Stimulated activated CD4-positive, alpha-beta T cell treated with anti-CD3 and anti-CD28 coated beads, Interleukin-2, amount 100 ng/mL, for 48 hours (primary cell): Measurements from ENCODE around the gene PHF5A.
"Not testable (repeated sequence)": the region's sequence is repeated elsewhere in the genome, so short reads cannot be mapped to it uniquely, and the experiment has no call there.

Experiments
- DNase-seq, 2 donors: peaks; one replicate each; pipeline ENCODE4 v3.0.0-alpha.2; 2020

Gene PHF5A

DNA sequence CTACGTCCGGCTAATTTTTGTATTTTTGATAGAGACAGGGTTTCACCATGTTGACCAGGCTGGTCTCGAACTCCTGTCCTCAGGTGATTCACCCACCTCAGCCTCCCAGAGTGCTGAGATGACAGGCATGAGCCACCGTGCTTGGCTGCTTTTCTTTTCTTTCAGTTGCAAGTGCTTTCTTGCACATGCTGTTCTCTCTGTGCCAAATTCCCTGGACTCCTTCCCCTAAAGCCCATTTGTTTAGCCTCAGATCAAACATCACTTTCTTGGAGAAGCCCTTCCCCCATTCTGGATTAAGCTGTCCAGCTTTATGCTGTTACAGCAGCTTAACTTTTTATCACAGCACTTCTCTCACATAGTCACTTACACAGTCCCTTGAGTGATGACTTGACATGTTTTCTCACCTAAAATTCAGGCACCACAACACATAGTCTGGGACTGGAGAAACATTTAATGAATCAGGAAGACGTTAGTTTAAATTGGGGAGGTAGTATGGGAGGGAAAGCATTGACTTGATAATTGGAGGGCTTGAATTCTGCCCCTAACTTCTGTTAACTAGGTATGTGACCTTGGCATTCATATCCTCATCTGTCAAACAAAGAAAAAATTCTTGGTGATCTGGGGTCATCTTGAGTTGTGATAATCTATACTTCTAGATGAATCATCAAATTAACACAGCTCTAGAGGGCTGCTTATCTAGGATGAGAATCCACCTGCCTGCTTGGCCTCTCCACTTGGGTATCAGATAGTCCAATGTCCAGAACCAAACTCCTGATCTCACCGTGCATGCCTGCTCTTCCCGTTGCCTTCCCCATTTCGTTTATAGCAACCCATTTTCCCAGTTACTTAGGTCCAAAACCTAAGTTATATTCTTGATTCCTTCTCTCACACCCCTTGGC, 18.8 kb upstream of the PHF5A start:
- DNase-seq = no peak

DNA sequence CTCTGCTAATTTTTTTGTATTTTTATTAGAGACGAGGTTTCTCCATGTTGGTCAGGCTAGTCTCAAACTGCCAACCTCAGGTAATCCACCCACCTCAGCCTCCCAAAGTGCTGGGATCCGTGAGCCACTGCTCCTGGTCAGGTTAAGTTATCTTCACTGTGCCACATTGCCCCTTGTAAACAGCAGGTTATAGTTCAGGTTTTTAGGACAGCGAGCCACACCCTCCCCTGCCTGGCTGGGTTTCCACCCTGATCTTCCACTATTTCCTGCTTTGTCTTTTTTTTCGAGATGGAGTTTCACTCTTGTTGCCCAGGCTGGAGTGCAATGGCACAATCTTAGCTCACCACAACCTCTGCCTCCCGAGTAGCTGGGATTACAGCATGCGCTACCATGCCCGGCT, 16.5 kb upstream of the PHF5A start:
- DNase-seq = no peak

DNA sequence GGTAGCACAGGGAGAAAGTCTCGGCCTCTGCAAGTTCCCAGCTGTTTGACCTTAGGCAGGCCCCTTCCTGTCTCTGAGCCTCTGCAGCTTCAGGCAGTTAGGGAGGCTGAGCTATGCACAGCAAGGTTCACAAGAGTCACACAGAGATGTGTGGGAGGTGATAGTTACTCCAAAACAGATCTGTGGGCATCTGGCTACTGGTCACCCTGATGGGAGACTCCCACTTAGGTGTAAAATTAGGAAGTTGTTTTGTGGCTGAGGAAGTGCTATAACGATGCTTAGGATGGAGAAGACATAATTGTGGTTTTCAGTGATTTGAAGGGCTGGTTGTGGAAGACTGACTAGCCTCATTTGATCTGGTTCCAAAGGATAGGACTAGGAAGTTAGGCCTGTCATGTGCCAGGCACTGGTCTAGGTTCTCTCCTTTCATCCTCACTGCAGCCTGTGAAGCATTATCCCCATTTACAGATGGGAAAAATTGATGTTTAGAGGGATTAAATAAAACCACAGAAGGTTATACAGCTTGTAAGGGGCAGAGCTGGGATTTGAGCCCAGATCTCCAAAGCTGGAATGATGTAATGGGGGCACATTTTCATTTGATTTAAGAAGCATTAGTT, 13.9 kb upstream of the PHF5A start:
- DNase-seq = no peak

- DNase-seq = no peak
Measured at GRCh38 chr22:41481925-41482318, 13.4 kb upstream of the PHF5A start.

- DNase-seq = no peak
Measured at GRCh38 chr22:41481131-41481830, 12.8 kb upstream of the PHF5A start.

DNA sequence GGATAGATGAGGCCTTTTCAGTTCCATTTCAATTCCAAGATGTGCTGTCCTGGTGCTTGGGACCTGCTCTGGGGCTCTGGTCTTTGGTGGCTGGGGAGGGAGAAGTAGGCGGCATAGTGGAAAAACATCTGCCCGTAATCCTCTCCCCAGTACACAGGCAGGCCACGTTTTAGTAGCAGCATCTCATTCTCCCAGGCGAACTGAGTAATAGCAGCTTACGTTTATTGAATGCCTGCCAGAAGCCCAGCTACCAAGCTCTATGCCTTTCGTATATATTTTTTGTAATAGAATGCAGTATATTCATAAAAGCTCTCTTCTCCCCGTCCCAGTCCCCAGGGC, 11.9 kb upstream of the PHF5A start:
- DNase-seq = no peak

DNA sequence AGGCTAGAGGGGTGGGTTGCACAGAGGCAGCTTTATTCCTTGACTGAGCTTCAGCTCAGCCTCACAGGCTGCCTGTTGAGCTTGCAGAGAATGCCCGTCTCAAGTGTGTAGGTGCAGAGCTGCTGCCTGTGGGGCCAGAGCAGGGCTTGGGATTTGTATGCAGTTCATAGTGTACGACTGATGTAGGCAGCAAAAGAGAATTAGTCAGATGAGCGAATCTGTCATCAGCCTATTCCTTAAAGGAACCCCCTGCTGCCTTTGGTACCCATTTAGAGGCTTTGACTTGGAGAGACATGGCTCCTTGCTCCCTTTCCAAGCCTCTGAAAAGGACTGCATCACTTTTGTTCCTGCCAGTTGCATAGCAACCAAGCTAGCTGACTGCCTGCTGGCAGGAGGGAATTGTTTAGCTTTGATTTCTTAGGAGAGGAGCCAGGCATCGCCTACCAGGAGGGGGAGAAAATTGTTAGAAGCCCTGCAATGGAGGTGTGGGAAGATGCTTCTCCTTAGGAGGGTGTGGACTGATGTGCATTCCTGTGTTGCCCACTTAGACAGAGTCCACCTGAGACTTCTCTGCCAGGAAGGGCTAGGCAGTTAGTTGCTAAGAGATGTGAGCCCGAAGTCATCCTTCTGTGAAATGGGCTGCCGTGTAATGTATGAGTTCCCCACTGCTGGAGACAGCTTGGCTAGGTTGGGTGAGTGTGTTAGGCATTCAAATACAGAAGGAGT, 11.3 kb upstream of the PHF5A start:
- DNase-seq = no peak

GRCh38 chr22:41478891-41479521, 10.5 kb upstream of the PHF5A start:
- DNase-seq = no peak

- DNase-seq = no peak
Measured at GRCh38 chr22:41478473-41478872, 10.0 kb upstream of the PHF5A start.

DNA sequence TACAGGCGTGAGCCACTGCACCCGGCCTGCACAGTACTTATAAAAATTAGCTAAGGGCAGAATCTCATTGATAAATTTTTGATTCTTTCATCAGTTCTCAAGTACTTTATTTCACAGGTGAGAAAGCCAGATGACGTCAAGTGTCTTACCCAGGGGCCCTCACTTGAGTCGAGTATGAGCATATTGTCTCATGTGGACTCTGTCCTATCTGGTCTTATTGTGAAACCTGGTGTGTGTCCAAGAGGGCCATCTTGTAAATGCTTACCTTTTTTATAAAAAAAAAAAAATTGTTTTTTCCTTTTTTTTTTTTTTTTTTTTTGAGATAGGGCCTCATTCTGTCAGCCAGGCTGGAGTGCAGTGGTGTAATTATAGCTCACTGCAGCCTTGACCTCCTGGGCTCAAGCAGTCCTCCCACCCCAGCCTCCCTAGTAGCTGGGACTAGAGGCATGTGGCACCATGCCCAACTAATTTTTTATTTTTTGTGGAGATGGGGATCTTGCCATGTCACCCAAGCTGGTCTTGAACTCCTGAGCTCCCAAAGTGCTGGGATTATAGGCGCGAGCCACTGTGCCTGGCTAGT, 6.5 kb upstream of the PHF5A start:
- no peak for DNase-seq

DNA sequence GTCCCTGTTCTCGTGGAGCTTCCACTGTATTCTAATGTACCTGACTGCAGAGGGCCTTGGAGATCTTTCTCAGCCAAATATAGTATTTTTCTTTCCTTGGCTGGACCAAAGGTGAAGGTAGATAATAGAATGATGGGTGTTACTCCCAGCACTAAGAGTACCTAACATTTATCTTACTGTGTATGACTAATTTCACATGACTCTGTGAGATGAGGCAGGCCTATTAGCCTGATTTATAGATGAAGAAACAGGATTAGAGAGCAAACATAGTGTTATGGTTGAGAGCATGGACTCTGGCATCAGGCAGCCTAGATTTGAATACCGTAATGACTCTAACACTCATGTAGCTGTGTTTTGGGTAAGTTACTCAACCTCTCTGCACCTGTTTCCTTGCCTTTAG, 3.1 kb upstream of the PHF5A start:
- DNase-seq = no peak

GRCh38 chr22:41470886-41471285, 2.4 kb upstream of the PHF5A start:
- DNase-seq = no peak

DNA sequence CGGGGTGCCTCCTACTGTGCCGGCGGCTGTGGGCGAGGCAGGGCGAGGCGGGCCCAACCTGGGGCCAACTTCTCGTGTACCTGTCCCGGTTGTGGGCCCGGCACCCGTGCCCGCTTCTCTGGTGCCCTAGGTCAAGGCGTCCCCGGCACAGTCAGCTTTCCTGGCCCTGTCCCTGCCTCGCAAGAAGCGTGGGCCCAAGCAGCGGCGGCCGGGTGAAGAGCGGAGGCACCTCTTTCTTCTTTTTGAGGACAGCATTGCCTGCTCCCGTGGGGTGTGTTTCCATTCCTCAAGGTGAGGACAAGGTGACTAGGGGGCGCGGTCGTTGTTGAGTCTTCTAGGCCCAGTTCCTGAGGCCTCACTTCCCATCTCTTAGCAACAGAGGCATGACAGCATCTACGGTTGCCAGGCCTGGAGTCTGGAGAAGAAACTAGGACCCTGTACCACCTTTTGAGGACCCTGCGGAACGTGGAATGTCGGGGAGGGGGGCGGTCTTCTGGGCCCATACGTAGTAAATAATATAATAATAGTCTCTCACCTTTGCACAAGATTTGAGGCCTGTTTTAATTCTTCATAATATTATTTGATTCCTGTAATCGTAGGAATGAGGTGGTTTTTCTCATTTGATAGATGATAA, 843 bp upstream of the PHF5A start:
- DNase-seq = peak in 1 of 2 donors; percentile 21

DNA sequence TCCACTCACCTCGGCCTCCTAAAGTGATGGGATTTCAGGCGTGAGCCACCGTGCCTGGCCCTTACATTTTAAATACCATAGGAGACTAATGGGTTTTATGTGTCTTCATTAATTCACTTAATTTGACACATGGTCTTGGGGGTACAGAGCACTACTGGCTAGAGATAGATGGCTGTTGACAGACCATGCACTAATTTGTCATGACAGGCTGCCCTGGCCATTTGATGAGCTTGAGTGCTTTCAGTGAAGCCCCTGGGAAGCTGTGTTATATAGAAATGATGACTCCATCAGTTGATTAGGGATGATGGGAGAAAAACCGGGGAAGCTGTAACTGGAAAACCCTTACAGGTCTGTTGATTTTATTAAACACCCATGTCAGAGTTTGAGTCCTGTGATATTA, 6.6 kb downstream of the PHF5A start:
- no peak for DNase-seq

DNA sequence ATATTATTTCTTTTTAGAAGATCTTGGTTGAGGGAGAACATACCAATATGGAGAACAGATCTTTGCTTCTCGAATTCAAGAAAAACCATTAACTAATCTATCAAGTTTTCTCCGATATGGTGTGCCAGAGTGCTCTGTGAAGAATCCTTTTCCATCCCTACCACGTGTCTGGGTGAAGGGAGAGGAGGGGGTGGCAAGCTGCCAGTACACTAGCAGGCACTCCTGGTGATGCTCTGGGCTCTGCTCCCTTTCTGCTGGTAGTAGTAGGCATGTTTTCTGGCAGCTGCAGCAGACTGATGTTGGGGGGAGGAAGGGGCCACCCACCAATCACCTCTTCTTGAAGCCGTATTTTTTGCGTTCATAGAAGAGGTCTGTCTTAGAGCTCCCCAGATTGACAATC, 8.4 kb downstream of the PHF5A start:
- not testable (repeated sequence) for DNase-seq

DNA sequence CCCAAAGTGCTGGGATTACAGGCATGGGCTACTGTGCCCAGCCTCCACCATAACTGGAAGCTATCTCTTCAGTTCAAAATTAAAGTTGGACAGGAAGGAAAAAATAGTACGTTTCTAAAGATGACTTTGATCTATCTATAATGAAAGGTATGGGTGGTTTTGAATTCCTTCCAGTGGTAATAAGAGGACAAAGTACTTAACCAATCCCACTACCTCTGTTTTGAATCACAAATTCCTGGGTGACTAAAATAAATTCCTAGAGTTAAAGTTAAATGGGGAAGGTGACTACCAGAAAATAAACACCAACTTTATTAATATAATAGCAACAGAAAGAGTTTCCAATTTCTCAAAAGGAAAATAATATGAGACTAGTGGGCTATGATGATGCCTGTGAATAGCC, 9.1 kb downstream of the PHF5A start:
- no peak for DNase-seq

DNA sequence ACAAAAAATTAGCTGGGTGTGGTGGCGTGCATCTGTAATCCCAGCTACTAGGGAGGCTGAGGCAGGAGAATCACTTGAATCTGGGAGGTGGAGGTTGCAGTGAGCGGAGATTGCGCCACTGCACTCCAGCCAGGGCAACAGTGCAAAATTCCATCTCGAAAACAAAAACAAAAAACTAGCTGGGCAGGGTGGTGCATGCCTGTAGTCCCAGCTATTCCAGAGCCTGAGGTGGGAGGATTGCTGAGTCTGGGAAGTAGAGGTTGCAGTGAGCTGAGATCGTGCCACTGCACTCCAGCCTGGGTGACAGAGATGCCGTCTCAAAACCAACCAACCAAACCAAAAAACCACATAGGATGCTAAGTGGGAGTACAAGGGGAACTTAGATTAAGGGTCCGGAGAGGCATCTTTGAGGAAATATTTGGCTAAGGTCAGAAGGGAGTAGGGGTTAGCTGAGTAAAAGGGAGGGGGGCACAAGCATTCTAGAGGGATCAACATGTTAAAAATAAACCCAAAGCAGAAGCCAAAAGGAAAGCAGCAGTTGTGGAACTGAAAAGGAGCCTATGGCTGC, 10.2 kb downstream of the PHF5A start:
- no peak for DNase-seq

GRCh38 chr22:41448189-41448808, 20.2 kb downstream of the PHF5A start:
- DNase-seq = peak; percentile 82 to 84

- peak; percentile 47 to 50 for DNase-seq
Measured at GRCh38 chr22:41447435-41448188, 20.9 kb downstream of the PHF5A start.
